BE2C (cell line): ENCODE data around the gene IL33.

Experiments used
- DNase-seq: peaks from one replicate; pipeline ENCODE4 v3.0.0-alpha.2; 2020
- H3K27me3 ChIP-seq: fragments of 250-450 bp; sonication (Bioruptor Pico); 2 replicates; pipeline ENCODE4 v1.5.1; 2020; ENCODE audit warnings: mild to moderate bottlenecking
- H3K36me3 ChIP-seq: fragments of 250-450 bp; sonication (Bioruptor Pico); 2 replicates; pipeline ENCODE4 v1.5.1; 2020; ENCODE audit warnings: mild to moderate bottlenecking
- H3K4me1 ChIP-seq: fragments of 250-450 bp; sonication (Bioruptor Pico); 2 replicates; pipeline ENCODE4 v1.5.1; 2020
- H3K4me3 ChIP-seq: 2 replicates; pipeline ENCODE4 v1.5.1; 2011; ENCODE audit warnings: low read depth, low read length
- H3K9me3 ChIP-seq: fragments of 250-450 bp; sonication (Bioruptor Pico); 2 replicates; pipeline ENCODE4 v1.5.1; 2020
- CTCF ChIP-seq: IDR thresholded peaks from 2 replicates; pipeline ENCODE4 v1.5.1; 2012; ENCODE audit warnings: mild to moderate bottlenecking, low read depth, low read length

The IL33 gene

GRCh38 chr9:6230037-6230780, 14.6 kb downstream of the IL33 start:
- H3K4me1 ChIP-seq, result no peaks in the 10 kb centered on the region
- no peak for DNase-seq

GRCh38 chr9:6232336-6232945, 16.8 kb downstream of the IL33 start:
- Histone ChIP-seq H3K9me3 (no peaks in the 10 kb centered on the region), H3K4me1 (no peaks in the 10 kb centered on the region), H3K4me3 (no peak overlapping the region), H3K36me3 (no peaks in the 10 kb centered on the region), H3K27me3 (no peaks in the 10 kb centered on the region)
- TF ChIP-seq CTCF, result no peak
- no peak for DNase-seq

More at GRCh38 chr9:6230037-6230780, 14.6 kb downstream of the IL33 start:
- H3K27me3 ChIP-seq, result no peaks in the 10 kb centered on the region
- no peaks in the 10 kb centered on the region for H3K36me3 ChIP-seq
- H3K9me3 ChIP-seq, result no peaks in the 10 kb centered on the region
- no peak overlapping the region for H3K4me3 ChIP-seq
- no peak for TF ChIP-seq CTCF

GRCh38 chr9:6234014-6234413, 18.4 kb downstream of the IL33 start:
- TF ChIP-seq CTCF, result no peak
- Histone ChIP-seq H3K4me3 (no peak overlapping the region), H3K9me3 (no peaks in the 10 kb centered on the region), H3K36me3 (no peaks in the 10 kb centered on the region), H3K4me1 (no peaks in the 10 kb centered on the region), H3K27me3 (no peaks in the 10 kb centered on the region)
- no peak for DNase-seq

GRCh38 chr9:6237267-6237666, 21.7 kb downstream of the IL33 start:
- DNase-seq, result no peak
- H3K4me1 ChIP-seq, result no peaks in the 10 kb centered on the region
- no peaks in the 10 kb centered on the region for H3K9me3 ChIP-seq
- no peak overlapping the region for H3K4me3 ChIP-seq
- H3K36me3 ChIP-seq, result no peaks in the 10 kb centered on the region
- no peak for TF ChIP-seq CTCF
- H3K27me3 ChIP-seq, result no peaks in the 10 kb centered on the region

- H3K4me3 ChIP-seq, result no peak overlapping the region
- no peak for DNase-seq
- no peak for TF ChIP-seq CTCF
- H3K27me3 ChIP-seq, result no peaks in the 10 kb centered on the region
- H3K36me3 ChIP-seq, result no peaks in the 10 kb centered on the region
- no peaks in the 10 kb centered on the region for H3K9me3 ChIP-seq
- H3K4me1 ChIP-seq, result no peaks in the 10 kb centered on the region
These were observed 23.4 kb downstream of the IL33 start for GRCh38 chr9:6239048-6239461.

- Histone ChIP-seq H3K4me1 (no peaks in the 10 kb centered on the region), H3K9me3 (no peaks in the 10 kb centered on the region), H3K36me3 (no peaks in the 10 kb centered on the region), H3K4me3 (no peak overlapping the region), H3K27me3 (no peaks in the 10 kb centered on the region)
- DNase-seq, result no peak
- no peak for TF ChIP-seq CTCF
These were observed 24.1 kb downstream of the IL33 start for GRCh38 chr9:6239694-6240093.
